PC-3 (cell line): Measurements from ENCODE around the gene JAZF1. TPM values are rescaled to one million over a fixed set of nuclear protein-coding genes. Genes with fewer than 3 reads are reported as not detected.

Source experiments
- ATAC-seq: fragments of 200-7000 bp; cut with Tn5 transposase; 2 replicates; pipeline ENCODE4 v1.9.1; 2020; ENCODE audit warnings: mild to moderate bottlenecking, moderate library complexity
- BruUV-seq: library from RNA; stranded (reverse); fragments of 400-500 nt; replicated peaks from 2 replicates; lab custom pipeline; 2021; lab: Mats Ljungman, UMichigan
- CTCF ChIA-PET: fragments of 300-600 bp; sonication (Branson Sonifier 250); formaldehyde crosslinking; loops from one replicate; lab custom pipeline; 2022; ENCODE audit warnings: antibody characterized with exemption; lab: Charles Lee
- POLR2A ChIA-PET: fragments of 300-600 bp; sonication (Branson Sonifier 250); formaldehyde crosslinking; loops from one replicate; lab custom pipeline; 2022; ENCODE audit warnings: antibody characterized with exemption; ENCODE audit not compliant: unreplicated experiment; lab: Charles Lee
- DNase-seq: peaks from one replicate; pipeline ENCODE4 v3.0.0-alpha.2; 2015
- H2AFZ ChIP-seq: fragments of 300-600 bp; sonication (generic); 2 replicates; pipeline ENCODE4 v1.6.0; 2016; ENCODE audit warnings: antibody characterized with exemption, low read length
- H3F3A ChIP-seq: fragments of 300-600 bp; sonication (generic); one replicate; pipeline ENCODE4 v1.6.0; 2017; ENCODE audit warnings: antibody characterized with exemption, low read length, control low read depth, mild to moderate bottlenecking; ENCODE audit not compliant: unreplicated experiment
- H3K27ac ChIP-seq: fragments of 300-600 bp; sonication (generic); 2 replicates; pipeline ENCODE4 v1.5.1; 2016; ENCODE audit warnings: mild to moderate bottlenecking, low read length
- H3K27me3 ChIP-seq: fragments of 300-600 bp; sonication (generic); 2 replicates; pipeline ENCODE4 v1.6.1; 2016; ENCODE audit warnings: low read length, mixed read lengths
- H3K36me3 ChIP-seq: fragments of 300-600 bp; sonication (generic); 2 replicates; pipeline ENCODE4 v1.6.1; 2016; ENCODE audit warnings: low read depth, mixed run types, low read length, mixed read lengths
- H3K4me1 ChIP-seq: fragments of 300-600 bp; sonication (generic); 2 replicates; pipeline ENCODE4 v1.5.1; 2016; ENCODE audit warnings: low read length; ENCODE audit not compliant: insufficient read depth
- H3K4me2 ChIP-seq: fragments of 300-600 bp; sonication (generic); 2 replicates; pipeline ENCODE4 v1.6.0; 2016; ENCODE audit warnings: low read length
- H3K4me3 ChIP-seq: fragments of 300-600 bp; sonication (generic); 2 replicates; pipeline ENCODE4 v1.5.1; 2016; ENCODE audit warnings: mild to moderate bottlenecking, low read length, mixed read lengths
- H3K79me2 ChIP-seq: fragments of 300-600 bp; sonication (generic); 2 replicates; pipeline ENCODE4 v1.6.1; 2017; ENCODE audit warnings: low read length, mixed read lengths
- H3K9ac ChIP-seq: fragments of 300-600 bp; sonication (generic); 2 replicates; pipeline ENCODE4 v1.6.0; 2016; ENCODE audit warnings: mild to moderate bottlenecking, low read length
- H3K9me2 ChIP-seq: fragments of 300-600 bp; sonication (generic); replicated peaks from 2 replicates; pipeline ENCODE4 v1.6.1; 2016; ENCODE audit warnings: mixed run types, low read length, mixed read lengths
- H3K9me3 ChIP-seq: fragments of 300-600 bp; sonication (generic); 2 replicates; pipeline ENCODE4 v1.6.1; 2016; ENCODE audit warnings: low read length, mixed read lengths
- H4K20me1 ChIP-seq: fragments of 300-600 bp; sonication (generic); 2 replicates; pipeline ENCODE4 v1.6.1; 2016; ENCODE audit warnings: low read length, mixed read lengths
- EZH2 ChIP-seq: fragments of 300-600 bp; sonication (generic); IDR thresholded peaks from one replicate; pipeline ENCODE4 v1.6.1; 2017; ENCODE audit warnings: antibody characterized with exemption, mild to moderate bottlenecking, low read length; ENCODE audit not compliant: unreplicated experiment
- EZH2phosphoT487 ChIP-seq: fragments of 300-600 bp; sonication (generic); IDR thresholded peaks from 2 replicates; pipeline ENCODE4 v1.6.1; 2018; ENCODE audit warnings: mild to moderate bottlenecking, antibody characterized with exemption, low read length, borderline replicate concordance
- intact Hi-C: fragments of 100-400 bp; cut with micrococcal nuclease; formaldehyde crosslinking; loops from 2 replicates; pipeline ENCODE4 v1.9.0; 2023
- total RNA-seq: library from RNA; depleted of rRNA; stranded (reverse); fragments of >200 nt; gene quantifications from 2 replicates; pipeline ENCODE4 v1.2.3, GENCODE V29; 2014
- TF ChIP-seq, protein P1 (sequence below): fragments of 300-600 bp; sonication (generic); conservative IDR thresholded peaks from 2 replicates; pipeline ENCODE4 v1.5.1; 2017; ENCODE audit warnings: antibody characterized with exemption, low read depth, mild to moderate bottlenecking, low read length

Gene JAZF1
- total RNA-seq, 1 experiment from 2014 or later, result 2.3 TPM

DNA sequence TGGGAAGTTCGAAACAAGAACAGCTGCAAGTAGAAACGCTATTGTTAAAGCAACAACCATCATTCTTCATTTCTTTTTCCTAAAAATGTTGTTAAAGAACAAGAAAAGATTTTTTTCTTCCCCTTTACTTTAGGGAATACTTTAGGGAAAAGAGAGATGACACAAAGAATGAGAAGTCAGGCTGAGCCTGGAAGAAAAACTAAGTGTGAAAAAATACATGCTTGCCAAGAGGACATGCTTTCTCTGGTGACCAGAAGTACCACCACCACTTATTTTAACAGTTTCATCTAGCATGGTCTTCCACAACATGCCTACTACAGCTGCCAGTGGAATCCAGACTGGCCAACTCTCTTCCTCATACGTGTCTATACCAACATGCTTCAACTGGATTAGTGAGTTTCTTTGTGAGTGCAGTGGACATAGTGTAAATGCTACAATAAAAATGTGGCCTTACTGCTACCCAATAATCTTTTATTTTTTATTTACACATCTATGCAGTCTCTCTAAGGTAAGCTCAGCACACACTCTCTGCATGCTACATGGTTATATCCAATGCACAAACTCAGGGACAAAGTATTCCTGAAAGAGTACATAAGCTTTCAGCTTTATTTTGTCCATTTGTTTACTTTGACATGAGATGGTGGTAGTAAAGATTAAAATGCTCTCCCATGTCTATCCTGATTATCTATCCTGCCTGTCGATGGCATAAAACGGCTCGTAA lies 244.4 kb downstream of the JAZF1 start:
- no TSS peak for BruUV-seq
- Histone ChIP-seq H3K4me3 (no peak overlapping the region), H3K79me2 (no peaks in the 10 kb centered on the region), H3K9ac (no peak overlapping the region), H3K27ac (no peak overlapping the region), H3K9me3 (no peaks in the 10 kb centered on the region), H3F3A (no peaks in the 10 kb centered on the region), H3K27me3 (no peaks in the 10 kb centered on the region), H2AFZ (no peak overlapping the region), H3K4me2 (no peak overlapping the region), H3K9me2 (no peaks in the 10 kb centered on the region), H4K20me1 (no peaks in the 10 kb centered on the region), H3K4me1 (peaks cover 4% of the 10 kb centered on the region; the same call in 1 of the 2 replicates), H3K36me3 (no peaks in the 10 kb centered on the region)
- POLR2A ChIA-PET, result no interaction called here
- CTCF ChIA-PET, result interaction anchor here (1.3 kb wide), 1 partner anchor 158 kb away, joined by 3 read pairs; no protein-coding TSS in a partner anchor
- TF ChIP-seq EZH2phosphoT487 (no peak), EZH2 (no peak)
- TF ChIP-seq, protein P1, sequence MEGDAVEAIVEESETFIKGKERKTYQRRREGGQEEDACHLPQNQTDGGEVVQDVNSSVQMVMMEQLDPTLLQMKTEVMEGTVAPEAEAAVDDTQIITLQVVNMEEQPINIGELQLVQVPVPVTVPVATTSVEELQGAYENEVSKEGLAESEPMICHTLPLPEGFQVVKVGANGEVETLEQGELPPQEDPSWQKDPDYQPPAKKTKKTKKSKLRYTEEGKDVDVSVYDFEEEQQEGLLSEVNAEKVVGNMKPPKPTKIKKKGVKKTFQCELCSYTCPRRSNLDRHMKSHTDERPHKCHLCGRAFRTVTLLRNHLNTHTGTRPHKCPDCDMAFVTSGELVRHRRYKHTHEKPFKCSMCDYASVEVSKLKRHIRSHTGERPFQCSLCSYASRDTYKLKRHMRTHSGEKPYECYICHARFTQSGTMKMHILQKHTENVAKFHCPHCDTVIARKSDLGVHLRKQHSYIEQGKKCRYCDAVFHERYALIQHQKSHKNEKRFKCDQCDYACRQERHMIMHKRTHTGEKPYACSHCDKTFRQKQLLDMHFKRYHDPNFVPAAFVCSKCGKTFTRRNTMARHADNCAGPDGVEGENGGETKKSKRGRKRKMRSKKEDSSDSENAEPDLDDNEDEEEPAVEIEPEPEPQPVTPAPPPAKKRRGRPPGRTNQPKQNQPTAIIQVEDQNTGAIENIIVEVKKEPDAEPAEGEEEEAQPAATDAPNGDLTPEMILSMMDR, result no peak
- DNase-seq (no peak), ATAC-seq (peak; percentile 49)
- intact Hi-C loops, result no loop called here

GRCh38 chr7:27933671-27934565 lies 246.7 kb downstream of the JAZF1 start:
- peak; percentile 43 for DNase-seq
- CTCF ChIA-PET, result interaction anchor here (0.5 to 0.7 kb wide), 2 partner anchors 128 to 163 kb away, joined by 3 to 5 read pairs; no protein-coding TSS in a partner anchor
- POLR2A ChIA-PET, result no interaction called here
- Histone ChIP-seq H3K36me3 (no peaks in the 10 kb centered on the region), H3K4me3 (no peak overlapping the region), H4K20me1 (no peaks in the 10 kb centered on the region), H3K27ac (no peak overlapping the region), H3K9me3 (no peaks in the 10 kb centered on the region), H3K4me1 (peaks cover 4% of the 10 kb centered on the region; the same call in 1 of the 2 replicates), H3F3A (no peaks in the 10 kb centered on the region), H3K4me2 (0 out of 2 replicates have a peak overlapping the region, but pooled peaks have one; percentile 9), H3K27me3 (no peaks in the 10 kb centered on the region), H2AFZ (no peak overlapping the region), H3K9me2 (no peaks in the 10 kb centered on the region), H3K79me2 (no peaks in the 10 kb centered on the region), H3K9ac (no peak overlapping the region)
- no peak for ATAC-seq
- no TSS peak for BruUV-seq
- intact Hi-C loops, result no loop called here
- no peak for TF ChIP-seq EZH2
- TF ChIP-seq, protein P1, result peak; percentile 56
- no peak for TF ChIP-seq EZH2phosphoT487
